GM18870 (cell line): ENCODE measurements around the gene ARSG.
"Not testable (repeated sequence)": the region's sequence is repeated elsewhere in the genome, so short reads cannot be mapped to it uniquely, and the experiment has no call there.

Experiments
- ATAC-seq: cut with Tn5 transposase; IDR thresholded peaks from one replicate; pipeline ENCODE4 v1.9.1; 2021; ENCODE audit warnings: moderate library complexity; ENCODE audit not compliant: unreplicated experiment

ARSG gene

DNA sequence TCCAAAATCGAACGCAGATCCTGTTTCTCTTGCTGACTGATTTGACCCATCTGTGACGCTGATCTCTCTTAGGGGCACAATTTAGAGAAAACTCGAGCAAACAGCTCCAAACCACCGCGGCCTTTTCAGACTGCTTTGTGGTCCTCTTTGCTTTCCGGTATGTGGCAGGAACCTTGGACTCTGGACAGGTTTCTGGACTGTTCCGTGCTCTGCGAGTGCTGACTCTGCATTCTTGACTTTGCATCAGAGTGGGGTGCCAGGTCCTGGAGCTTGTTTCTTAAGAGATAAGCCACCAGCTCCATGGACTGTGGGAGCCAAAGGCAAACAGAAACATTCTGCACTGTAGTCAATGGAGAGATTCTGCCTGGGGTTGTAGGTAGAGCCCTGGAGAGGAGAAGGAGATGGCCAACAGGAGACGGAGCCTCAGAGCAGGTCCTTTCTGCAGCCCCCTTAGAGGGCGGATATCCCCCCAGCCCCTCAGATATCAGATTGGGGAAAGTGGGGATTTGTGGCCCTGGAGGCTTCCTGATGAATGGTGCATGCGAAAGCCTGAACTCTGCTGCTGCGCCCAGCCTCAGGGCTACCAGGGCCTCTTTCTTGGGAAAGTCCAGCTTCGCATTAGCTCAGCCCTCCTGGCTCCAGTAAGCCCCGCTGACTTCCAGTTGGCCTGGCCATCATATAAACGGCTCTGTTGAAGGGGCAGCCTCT lies 100.4 kb downstream of the ARSG start:
- no peak for ATAC-seq

DNA sequence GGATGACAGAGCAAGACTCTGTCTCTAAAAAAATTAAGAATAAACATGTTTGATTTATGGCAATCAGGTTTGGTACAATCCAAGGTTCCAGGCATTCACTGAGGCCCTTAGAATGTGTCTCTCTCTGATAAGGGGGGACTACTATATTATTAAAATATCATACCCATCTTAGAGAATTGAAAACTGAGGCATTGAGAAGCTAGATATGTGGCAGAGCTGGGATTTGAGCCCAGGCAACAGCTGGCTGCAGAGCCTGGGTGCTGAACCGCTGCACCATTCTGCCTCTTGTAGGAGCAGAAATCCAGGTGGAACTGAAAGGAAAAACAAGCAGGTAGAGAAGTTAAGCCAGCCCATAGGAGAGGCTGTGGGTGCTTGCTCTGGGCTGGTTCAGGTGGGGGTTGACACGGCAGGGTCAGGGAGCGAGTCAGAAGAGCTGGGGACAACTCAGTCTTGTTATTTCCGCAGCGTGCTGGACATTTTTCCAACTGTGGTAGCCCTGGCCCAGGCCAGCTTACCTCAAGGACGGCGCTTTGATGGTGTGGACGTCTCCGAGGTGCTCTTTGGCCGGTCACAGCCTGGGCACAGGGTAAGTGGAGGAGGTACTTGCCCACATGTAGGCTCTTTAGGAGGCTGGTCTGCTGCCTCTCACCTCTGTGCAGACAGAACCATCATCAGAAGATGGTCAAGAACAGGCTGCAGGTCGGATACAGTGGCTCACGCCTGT lies 103.5 kb downstream of the ARSG start:
- no peak for ATAC-seq

GRCh38 chr17:68396226-68397107 lies 105.2 kb downstream of the ARSG start:
- ATAC-seq = no peak

DNA sequence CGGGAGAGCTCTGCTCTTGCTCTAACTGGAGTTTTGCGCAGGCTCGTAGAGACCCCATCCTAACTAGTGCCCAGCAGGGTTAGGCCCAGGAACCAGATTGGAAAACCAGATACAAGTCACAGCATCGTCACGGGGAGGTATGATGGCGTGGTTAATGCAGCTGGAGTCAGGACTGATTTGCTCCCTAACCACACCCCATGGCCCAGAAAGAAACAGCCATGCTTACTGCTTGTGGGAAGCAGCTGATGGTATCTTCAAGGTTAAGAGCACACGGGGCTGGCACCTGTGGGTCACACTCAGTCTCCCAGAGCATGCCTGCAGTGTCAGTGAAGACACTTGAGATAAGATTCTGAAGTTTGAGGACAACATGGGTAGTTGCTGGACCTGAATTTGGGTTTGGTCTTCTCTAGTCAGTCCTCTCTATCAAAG lies 105.8 kb downstream of the ARSG start:
- ATAC-seq = no peak

- peak; percentile 61 for ATAC-seq
These were observed 107.7 kb downstream of the ARSG start for GRCh38 chr17:68398691-68399637.

- ATAC-seq = no peak
These were observed 108.5 kb downstream of the ARSG start for GRCh38 chr17:68399638-68400403.

- ATAC-seq = no peak
These were observed 109.1 kb downstream of the ARSG start for GRCh38 chr17:68400404-68400735.

GRCh38 chr17:68401288-68401687 lies 110.0 kb downstream of the ARSG start:
- no peak for ATAC-seq

DNA sequence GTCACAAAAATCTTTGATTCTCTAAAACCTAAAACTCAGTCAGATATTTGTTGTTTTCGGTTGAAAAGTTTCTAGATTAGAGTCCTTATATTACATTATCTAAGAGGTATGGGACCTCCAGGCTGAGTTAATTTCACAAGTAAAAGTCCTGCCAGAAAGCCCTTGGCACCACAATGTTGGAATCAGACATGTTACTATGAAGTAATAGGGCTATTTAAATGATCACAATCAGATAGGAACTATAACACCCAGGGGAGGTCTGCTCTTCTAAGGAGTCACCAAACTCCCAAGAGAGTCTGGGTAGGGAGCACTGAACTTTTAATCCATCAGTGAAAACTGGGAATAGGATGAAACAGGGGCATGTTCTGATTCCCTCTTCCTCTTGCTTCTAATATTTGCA lies 111.8 kb downstream of the ARSG start:
- no peak for ATAC-seq

- not testable (repeated sequence) for ATAC-seq
These were observed 112.5 kb downstream of the ARSG start for GRCh38 chr17:68403837-68404236.

DNA sequence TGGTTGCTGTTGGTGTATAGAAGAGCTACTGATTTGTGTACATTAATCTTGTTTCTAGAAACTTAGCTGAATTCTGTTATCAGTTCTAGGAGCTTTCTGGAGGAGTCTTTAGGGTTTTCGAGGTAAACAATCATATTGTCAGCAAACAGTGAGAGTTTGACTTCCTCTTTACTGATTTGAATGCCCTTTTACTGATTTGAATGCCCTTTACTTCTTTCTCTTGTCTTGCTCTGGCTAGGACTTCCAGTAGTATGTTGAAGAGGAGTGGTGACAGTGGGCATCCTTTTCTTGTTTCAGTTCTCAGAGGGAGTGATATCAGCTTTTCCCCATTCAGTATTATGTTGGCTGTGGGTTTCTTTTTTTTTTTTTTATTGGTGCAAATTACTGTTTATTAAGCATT lies 116.4 kb downstream of the ARSG start:
- not testable (repeated sequence) for ATAC-seq

GRCh38 chr17:68413597-68414560 lies 122.6 kb downstream of the ARSG start:
- not testable (repeated sequence) for ATAC-seq

GRCh38 chr17:68414901-68415300 lies 123.6 kb downstream of the ARSG start:
- not testable (repeated sequence) for ATAC-seq

DNA sequence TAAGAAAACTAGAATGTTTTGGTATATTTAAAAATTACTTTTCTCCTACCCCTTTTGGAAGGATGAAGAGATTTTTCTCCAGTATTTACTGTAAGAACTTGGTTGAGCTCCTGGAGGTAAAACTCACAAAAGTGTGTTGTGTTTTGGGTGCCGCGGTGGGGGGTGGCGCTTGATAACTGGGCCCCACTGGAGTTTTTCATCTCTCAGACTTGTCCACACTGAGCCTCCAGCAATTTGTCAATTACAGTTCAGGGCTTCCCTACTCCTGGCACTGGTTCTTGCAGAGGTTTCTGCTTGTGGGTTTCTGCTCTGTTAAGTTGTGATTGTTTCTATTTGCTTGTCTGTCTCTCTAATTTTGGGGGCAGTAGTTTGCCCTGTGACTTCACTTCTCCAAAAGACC lies 126.0 kb downstream of the ARSG start:
- no peak for ATAC-seq

DNA sequence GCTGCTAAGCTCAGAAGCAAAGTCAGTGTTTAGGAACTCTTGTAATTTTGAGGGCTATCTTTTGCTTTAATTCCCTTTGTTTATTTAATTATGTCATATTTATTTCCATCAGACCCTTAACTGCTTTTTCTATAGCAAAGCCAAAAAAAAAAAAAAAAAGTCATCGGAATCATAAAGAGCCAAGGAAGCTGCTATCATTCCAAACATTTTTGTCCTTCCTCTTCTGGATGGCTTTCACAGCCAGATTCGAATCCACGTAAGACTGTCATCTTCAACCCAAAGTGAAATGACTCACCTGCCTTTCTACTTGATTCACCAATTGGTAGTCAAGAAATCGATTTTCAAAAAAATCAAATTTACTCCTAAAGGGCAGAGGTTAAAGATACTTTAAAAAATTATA lies 127.6 kb downstream of the ARSG start:
- ATAC-seq = no peak

GRCh38 chr17:68420065-68420464 lies 128.8 kb downstream of the ARSG start:
- ATAC-seq = no peak

DNA sequence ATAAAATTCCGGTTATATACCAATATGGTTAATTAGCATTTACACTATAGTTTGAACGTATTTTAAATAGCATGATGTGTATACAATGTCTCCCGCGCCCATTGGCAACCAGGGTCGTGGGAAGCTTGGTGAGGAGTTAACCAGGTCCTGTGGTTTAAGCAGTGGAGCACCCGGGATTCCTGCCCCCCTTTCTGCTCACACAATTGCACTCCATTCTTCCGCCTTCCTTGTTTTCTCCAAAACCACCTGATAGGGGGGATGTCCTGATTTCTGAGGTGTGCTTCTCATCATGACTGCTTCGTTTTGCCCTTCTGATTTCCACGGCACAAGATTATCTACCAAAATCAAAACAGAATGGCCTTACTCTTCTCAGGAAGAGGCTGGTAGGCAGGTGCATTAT lies 130.2 kb downstream of the ARSG start:
- ATAC-seq = no peak

DNA sequence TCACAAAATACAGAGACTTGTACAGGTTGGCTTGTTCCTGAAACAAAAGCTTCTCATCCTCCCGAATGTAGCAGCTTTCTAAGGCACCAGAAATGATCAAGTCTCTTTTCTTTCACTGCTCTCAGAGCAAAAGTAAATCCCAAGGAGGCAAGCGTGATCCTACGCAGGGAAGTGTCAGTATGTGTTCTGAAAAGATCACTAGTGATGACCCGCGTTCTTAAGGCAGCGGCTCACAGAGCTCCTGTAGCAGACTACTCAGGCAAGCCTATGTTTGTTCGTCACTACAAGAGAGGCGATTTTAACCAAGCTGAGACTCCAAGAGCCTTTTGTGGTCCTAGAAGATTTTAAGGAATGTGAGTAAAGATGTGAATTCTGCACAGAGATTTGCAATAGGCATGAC lies 131.5 kb downstream of the ARSG start:
- no peak for ATAC-seq

DNA sequence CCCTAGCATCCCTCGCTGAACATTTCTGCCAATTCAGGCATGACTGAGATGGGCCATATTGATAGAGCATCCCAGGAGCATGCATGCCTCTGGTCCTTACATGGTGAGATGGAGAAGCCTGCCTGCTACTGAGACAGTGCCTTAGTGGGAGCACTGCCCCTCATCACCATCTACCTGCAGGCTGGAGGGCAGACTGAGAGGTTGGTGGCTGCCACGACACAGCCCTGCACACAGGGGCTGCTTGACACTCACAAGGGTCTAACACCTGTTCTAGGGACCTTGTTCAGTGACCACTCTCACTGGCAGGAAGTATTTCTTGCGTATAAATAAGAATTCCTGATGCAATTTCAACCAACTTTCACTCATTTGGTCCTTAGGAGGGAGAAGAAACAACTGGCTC lies 132.0 kb downstream of the ARSG start:
- no peak for ATAC-seq
